ENCODE data around the gene CTNND2.
A peak's percentile ranks its signal among the peaks of the same experiment; 100 is the strongest.

CTNND2 gene

DNA sequence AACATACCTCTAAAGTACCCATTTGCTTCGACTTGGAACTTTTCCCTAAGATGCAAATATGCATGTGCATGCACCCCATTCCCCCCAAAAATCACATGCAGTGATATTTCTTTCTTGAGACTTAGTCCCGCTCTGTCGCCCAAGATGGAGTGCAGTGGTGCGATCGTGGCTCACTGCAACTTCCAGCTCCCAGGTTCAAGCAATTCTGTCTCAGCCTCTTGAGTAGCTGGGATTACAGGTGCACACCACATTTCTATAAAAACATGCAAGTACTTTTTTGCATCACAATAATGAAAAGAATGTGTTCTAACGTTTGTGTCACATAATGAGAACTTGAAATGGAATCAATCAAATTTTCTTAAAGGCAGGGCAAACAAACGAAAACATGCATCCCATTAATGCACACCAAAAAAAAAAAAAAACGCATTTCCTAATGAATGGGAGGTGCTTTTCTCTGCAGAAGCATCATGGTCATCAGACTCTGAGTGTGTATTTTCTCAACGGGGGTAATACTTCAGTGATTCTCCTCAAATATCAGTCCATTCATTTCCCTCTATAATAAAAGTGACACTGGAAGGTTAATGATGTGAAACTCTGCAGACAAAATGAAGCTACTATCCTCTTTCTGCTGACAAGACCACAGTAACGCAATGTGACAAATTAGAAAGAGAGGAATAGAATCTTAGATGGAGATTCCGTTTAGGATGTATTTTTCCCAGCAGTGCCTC is 389.4 kb downstream of the CTNND2 start:
- DNase-seq: peak; percentile 76

- DNase-seq: no peak
These were observed 392.4 kb downstream of the CTNND2 start for GRCh38 chr5:11511878-11512277.

- DNase-seq: no peak
These were observed 393.4 kb downstream of the CTNND2 start for GRCh38 chr5:11510889-11511288.

DNA sequence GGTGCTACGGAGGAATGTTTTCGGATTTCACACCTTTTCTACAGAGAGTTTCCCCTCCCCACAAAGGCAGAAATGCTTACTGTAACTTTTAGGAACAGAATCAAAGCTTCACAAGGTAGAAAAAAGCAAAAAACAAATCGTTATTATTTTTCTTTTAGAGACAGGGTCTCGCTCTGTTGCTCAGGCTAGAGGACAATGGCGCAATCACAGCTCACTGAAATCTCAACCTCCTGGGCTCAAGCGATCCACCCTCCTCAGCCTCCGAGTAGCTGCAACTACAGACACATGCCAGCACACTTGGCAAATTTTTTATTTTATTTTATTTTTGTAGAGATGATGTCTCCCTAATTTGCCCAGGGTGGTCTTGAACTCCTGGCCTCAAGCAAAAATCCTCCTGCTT is 394.5 kb downstream of the CTNND2 start:
- DNase-seq: no peak

DNA sequence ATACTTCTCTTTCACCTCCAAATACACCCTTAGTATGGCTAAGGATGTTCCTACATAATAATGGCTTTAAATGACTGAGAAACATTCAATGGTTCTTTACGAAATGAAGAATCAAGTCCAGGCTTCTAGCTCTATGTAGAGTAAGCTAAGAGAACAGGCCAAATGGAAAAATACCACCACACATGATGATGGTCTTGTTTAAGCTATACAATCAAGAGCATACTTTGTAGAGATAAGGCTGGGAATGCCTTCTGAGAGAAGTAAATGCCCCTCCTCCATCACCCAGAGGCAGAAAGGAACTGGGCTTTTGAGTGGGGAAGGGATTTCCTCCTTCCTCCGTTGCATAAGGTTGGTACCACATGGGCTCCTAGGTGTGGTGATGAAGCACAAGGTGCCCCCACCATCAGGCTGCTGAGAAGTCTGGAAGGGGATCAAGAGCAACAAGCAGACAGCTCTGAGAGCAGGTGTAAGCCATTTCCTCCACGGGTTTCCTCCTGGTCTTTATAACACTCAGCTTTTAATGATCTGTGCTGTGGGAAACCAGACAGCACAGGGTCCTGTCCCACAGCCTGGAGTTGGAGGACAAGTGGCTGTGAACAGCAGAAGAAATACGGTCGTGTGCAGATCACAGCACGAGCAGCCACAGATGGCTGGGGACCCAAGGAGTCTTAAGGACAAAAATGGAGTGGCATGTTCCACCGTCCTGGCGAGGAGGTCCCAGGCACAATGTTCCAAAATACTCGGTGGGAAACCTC is 396.9 kb downstream of the CTNND2 start:
- DNase-seq: peak; percentile 9

DNA sequence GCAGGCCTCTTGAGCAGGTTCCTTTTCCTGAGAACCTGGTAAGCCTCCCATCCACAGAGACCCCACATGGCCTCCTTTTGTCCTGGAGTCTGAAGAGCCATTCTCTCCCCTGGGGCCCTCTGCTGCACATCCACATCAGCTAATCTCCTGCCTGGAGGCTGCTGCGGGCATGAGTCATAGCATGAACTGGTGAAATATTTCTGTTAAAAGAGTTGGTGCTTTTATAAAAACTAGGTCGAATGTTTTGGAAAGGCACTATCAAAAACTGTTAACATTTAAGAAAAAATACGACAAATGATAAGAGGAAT is 399.4 kb downstream of the CTNND2 start:
- peak; percentile 6 for DNase-seq

- no peak for DNase-seq
These were observed 400.0 kb downstream of the CTNND2 start for GRCh38 chr5:11504065-11504885.

DNA sequence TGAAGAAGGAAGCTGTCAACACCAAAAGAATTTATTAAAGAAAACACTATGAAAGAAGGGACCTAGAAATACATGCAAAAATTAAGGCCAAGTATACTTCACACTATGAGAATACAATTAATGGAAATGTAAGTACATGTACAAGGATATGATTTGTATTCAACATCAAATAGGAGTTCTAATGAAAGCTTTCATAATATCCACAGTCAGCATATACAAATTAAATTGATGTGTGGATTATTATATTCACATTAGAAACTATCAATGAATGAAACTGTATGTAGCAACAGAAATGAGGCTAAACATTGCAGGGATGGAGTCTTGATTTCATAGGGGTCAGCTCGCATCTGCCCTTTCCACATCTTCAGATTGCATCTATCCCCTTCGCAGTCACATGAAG is 401.5 kb downstream of the CTNND2 start:
- no peak for DNase-seq

DNA sequence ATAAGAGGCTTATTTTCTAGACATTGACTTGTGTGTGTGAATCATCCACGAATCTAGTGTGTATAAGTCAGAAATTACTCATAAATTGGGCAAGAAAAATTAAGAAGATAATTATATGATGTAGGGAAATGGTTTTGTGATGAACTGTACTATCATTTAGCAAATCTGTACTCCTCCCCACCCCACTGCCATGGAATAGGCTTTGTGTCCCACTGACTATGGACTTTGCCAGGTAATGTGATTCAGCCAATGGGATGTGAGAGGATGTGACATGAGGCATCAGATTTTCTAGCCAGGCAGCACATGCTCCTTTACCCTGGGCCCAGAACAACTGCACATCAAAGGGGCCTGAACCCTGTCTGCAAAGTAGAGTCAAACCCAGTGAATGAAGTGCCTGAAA is 406.6 kb downstream of the CTNND2 start:
- DNase-seq: no peak

DNA sequence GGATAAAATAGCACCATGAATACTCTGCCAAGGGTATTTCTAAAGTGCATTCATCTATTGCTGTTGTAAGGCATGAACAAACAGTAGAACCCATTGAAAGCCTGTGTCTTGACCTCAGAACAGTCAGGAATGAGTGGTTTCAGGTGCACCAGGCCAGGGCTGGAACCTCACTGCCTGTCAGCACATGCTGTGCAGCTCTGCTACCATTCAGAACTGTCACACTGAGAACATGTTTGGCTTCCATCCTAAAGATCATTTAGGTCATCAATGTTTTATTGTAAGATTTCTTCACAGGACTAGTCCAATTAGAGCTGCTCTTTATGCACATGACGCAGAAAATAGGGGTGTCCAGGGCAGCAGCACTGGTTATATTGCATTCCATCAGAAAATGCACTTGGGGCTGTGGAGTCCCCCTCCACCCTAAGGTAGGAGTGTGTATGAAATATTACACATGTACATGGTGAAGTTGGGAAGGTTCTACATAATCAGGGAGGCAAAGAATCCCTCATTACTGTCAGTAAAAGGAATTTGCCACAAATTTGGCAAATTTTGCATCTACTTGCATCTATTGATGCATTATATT is 408.0 kb downstream of the CTNND2 start:
- DNase-seq: peak; percentile 17

DNA sequence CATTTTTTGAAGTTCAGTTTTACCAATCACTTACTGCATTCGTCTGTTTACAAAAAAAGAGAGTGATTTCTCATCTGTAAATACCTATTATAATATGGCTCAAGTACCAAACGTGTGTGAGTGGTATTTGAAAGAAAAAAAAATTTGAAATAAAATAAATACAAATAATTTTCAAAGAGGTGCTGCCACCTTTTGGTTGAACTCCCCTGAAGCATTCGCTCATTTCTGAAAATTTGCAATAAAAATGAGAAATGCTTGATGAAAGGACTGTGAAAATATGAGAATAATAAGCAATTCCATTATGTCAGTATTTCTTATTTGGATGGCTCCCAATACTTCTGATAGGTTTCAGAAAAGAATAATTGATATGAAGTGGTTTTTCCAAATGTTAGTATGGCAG is 409.9 kb downstream of the CTNND2 start:
- DNase-seq: no peak

DNA sequence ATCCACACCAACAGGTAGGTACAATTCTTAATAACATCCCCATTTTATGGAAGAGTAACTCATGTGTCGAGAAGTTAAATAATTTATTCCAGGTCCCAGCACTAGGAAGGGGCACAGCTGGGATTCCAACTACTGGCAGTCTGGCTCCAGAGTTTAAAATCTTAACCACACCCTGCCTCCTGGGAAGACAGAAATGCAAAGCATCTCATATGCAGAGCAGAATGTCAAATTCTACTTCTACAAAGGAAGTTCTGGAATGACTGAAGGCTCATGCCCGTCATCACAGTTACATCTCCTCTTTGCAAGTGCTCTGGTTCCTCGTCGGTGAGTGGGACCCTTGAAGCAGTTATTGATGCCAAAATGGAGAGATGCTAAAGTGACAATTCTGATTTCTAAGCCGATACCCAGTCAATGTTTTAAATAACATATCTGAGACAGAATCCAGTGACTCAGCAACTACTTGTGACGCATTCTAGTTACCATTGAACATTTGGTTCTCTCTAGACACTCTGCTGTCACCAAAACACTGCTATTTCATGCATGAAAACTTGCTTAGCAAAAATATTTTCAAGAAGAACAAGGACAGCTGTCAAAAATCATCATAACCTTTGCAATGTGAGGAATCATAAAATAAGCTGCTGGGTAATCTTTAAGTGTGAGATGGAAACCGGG is 412.7 kb downstream of the CTNND2 start:
- DNase-seq: no peak

DNA sequence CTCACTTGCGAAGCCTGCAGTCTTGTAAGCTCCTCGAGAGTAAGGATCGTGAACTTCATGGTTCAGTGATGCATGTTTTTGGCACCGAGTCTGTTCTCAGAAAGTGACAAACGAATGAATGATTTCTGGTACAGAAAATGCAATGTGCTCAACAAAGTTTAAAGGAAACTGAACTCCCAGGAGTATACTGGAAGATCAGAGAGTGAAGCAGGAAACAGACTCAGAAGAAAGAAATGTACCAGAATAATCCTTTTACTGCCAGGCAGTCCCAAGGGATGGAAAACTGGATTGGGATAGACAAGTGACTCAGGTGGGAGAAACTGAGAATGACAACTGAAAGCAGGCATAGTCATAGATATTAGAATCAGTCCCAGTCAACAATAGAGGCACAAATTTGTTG is 420.6 kb downstream of the CTNND2 start:
- no peak for DNase-seq

- no peak for DNase-seq
These were observed 422.2 kb downstream of the CTNND2 start for GRCh38 chr5:11482011-11482410.

DNA sequence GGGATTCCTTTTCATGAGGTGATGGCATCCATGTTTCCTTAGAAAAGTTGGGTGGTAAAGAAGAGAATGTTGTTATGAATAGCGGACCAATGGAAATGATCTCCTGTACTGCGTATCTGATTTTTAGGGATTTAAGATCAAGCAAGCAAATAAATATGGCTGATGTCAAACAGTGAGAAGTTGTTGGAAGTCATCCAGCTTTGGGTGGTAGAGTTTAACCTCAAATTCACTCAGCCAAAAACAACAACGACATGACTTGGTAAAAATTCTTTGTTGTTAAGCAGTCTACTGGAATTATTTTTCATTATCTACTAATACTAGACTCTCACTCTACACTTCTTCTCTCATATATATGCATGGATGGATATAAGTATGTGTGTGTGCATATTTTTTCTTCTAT is 426.5 kb downstream of the CTNND2 start:
- DNase-seq: no peak

GRCh38 chr5:11476866-11477265 is 427.4 kb downstream of the CTNND2 start:
- no peak for DNase-seq

DNA sequence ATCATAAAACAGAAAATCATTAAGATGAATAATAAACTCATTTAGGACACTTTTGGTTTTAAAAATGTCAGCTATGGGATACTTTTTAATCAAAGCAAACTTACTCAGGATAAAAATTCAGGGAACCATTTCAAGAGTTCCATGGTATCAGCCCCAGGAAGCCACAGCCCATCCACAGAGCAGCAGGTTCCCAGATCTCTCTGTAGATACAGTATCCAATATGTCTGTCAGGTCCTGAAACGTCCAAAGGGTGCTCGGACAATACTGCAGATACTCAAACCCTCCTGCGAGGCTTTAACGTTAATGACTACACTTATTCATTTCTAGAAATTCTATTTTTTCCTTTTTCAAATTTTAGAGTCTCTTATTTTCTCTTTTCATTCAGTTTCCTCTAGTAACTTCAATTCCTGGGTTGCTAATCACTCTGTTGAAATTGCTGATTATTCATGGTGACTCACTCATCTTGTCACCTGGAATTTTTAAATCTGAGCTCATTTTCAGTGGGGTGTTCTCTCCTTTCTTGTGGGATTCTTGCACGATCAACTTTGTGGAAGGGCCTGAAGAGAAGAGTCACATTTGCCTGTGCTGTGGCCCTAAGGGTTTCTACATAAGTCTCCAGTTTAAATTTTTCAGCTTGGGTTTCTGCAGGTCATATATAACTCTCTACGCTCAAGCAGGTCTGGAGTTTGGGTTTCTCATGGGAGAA is 435.8 kb downstream of the CTNND2 start:
- no peak for DNase-seq

- DNase-seq: no peak
These were observed 436.7 kb downstream of the CTNND2 start for GRCh38 chr5:11467588-11467987.

GRCh38 chr5:11459716-11460115 is 444.5 kb downstream of the CTNND2 start:
- DNase-seq: no peak

DNA sequence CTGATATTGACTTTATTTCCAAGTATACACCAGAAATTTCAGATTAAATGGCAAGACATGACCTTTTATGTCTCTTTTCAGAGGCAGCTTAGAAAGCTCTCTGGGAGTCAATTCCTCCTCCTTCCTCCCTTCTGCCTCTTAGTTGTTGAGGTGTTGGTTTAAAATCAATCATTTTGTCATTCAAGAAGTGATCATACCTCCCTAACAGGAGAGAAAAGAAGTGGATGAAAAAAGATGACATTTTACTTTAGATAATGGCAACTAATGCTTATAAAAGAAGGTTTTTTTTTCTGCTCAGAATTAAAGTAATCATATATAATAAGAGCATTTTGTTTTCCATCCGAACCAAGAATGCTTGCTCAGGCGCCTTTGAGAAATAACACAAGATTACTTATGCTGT is 448.7 kb downstream of the CTNND2 start:
- no peak for DNase-seq

DNA sequence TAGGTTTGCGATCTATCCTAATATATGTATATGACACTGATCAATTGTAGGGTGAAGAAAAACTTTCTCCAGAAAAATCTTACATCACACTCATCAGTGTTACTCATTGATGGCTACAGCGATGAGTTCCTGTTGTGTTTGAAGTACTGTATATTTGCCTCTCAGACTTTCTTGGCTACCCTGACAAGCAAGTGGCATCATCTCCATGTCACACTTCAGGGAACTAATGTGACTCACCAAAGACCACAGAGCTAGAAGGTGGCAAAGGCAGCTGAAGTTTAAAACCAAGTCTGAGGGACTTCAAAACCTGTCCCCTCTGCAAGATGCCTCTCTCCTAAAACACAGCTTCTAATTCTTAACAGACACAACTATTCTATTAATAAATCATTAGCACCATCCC is 451.4 kb downstream of the CTNND2 start:
- DNase-seq: no peak

DNA sequence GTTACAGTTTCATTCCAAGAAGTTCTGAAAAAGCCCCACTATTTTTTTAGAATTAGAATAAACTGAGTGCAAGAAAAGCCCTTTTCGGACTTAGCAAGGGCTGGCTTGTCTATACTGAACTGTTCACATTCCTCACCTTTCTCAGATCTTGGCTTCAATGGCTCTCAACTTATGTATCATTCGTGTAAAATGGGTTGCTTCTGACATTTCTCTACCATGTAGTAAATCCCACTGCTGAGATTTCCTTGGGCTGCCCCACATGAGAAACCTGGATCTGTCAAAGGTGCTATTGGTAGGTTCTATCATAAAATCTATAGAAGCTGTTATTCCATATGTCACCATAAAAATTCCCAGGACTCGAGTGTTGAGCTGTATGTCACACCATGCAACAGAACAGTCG is 454.3 kb downstream of the CTNND2 start:
- DNase-seq: no peak

Data from NCI-H69 (cell line).